ENCODE measurements around the gene PKN2. TPM values are rescaled to one million over a fixed set of nuclear protein-coding genes. Genes with fewer than 3 reads are reported as not detected.
A peak's percentile ranks its signal among the peaks of the same experiment; 100 is the strongest.

Gene PKN2
- polyA plus RNA-seq, 3 donors: 6.9 to 23.0 (median 8.7) TPM

DNA sequence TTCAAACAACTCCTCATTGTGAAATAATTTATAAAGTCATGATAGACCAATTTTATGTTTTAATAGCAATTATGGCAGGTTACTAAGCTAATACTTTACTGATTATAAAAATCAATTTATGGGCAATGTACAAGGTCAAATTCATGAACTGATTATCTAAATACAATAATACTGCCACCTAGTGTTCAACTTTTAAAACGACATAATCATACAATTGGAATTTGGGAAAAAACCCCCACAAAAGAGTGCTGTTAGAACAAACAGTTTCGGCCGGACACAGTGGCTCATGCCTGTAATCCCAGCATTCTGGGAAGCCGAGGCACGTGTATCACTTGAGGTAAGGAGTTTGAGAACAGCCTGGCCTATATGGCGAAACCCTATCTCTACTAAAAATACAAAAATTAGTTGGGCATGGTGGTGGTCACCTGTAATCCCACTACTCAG is 193.3 kb downstream of the PKN2 start:
- H3K27ac ChIP-seq (ENCODE audit: low read depth in 1 of 2, low read length in 2 of 2): peak overlapping the region in 1 of 2 donors; percentile 3
- H3K27me3 ChIP-seq (ENCODE audit: control insufficient read depth in 2 of 2, insufficient read depth in 2 of 2, low read length in 2 of 2): no peaks in the 10 kb centered on the region
- H3K4me2 ChIP-seq (replicated peaks; ENCODE audit: extremely low read depth, low read length, poor library complexity, severe bottlenecking): no peak overlapping the region
- Mint-ChIP-seq H3K27ac (peak overlapping the region in 2 of 7 donors; percentile 18), H3K27me3 (ENCODE audit: low read depth in 3 of 3) (no peaks in the 10 kb centered on the region), H3K4me1 (peaks cover 19% of the 10 kb centered on the region), H3K9me3 (peaks cover 0 to 2% (median 0%) of the 10 kb centered on the region in 7 donors), H3K4me3 (no peak overlapping the region), H3K36me3 (peaks cover 23 to 49% of the 10 kb centered on the region in 2 donors)
- H3K36me3 ChIP-seq (replicated peaks in 1 of 2; ENCODE audit: control insufficient read depth in 1 of 2, insufficient read depth in 2 of 2, low read length in 2 of 2): peaks cover 40 to 54% of the 10 kb centered on the region in 2 donors
- no peaks in the 10 kb centered on the region for H3K9me3 ChIP-seq (replicated peaks in 1 of 2; ENCODE audit: control insufficient read depth in 1 of 2, insufficient read depth in 1 of 2, low read length in 2 of 2)
- H3K4me3 ChIP-seq (replicated peaks in 1 of 3; ENCODE audit: low read depth in 2 of 3, low read length in 3 of 3): no peak overlapping the region
- H3K79me2 ChIP-seq (ENCODE audit: insufficient read depth, low read length): peaks cover 97% of the 10 kb centered on the region
- no peak overlapping the region for H2AFZ ChIP-seq (ENCODE audit: insufficient read depth, low read depth, low read length, poor library complexity, severe bottlenecking)
- no CpG with 5 or more reads among the region's 6 CpGs for WGBS (ENCODE audit: insufficient coverage)
- peaks cover 14 to 21% of the 10 kb centered on the region in 2 donors for H3K4me1 ChIP-seq (ENCODE audit: control insufficient read depth in 1 of 2, insufficient read depth in 2 of 2, low read length in 2 of 2)
- peaks cover 100% of the 10 kb centered on the region for H4K20me1 ChIP-seq (ENCODE audit: insufficient read depth, low read length)
- TF ChIP-seq, protein P1, sequence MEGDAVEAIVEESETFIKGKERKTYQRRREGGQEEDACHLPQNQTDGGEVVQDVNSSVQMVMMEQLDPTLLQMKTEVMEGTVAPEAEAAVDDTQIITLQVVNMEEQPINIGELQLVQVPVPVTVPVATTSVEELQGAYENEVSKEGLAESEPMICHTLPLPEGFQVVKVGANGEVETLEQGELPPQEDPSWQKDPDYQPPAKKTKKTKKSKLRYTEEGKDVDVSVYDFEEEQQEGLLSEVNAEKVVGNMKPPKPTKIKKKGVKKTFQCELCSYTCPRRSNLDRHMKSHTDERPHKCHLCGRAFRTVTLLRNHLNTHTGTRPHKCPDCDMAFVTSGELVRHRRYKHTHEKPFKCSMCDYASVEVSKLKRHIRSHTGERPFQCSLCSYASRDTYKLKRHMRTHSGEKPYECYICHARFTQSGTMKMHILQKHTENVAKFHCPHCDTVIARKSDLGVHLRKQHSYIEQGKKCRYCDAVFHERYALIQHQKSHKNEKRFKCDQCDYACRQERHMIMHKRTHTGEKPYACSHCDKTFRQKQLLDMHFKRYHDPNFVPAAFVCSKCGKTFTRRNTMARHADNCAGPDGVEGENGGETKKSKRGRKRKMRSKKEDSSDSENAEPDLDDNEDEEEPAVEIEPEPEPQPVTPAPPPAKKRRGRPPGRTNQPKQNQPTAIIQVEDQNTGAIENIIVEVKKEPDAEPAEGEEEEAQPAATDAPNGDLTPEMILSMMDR (IDR thresholded peaks at IDR 0.05): peak; percentile 85
- intact Hi-C loops (cut with micrococcal nuclease): loop anchor here in 1 of 2 donors (5.0 kb wide), 1 partner anchor 220 kb away; no protein-coding TSS in a partner anchor
- no peak overlapping the region for H3K9ac ChIP-seq (ENCODE audit: insufficient read depth, low read length, poor library complexity, severe bottlenecking)
- DNase-seq: peak in 1 of 3 donors; percentile 41

DNA sequence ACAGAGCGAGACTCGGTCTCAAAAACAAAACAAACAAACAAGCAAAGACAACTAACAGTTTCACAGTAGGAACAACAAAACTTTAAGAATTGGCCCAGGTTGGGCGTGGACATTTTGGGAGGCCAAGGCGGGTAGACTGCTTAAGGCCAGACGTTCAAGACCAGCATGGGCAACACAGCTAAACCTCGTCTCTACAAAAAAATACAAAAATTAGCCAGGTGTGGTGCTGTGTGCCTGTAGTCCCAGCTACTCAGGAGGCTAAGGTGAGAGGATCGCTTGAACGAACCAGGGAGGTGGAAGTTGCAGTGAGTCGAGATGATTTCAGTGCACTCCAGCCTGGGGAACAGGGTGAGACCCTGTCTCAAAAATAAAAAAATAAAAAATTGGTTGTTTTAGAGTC is 193.8 kb downstream of the PKN2 start:
- H3K4me1 Mint-ChIP-seq: peaks cover 19% of the 10 kb centered on the region
- no peak for DNase-seq
- H3K27ac Mint-ChIP-seq: peak overlapping the region in 3 of 7 donors; percentile 18 to 24 (median 18)
- H3K4me3 ChIP-seq (replicated peaks in 1 of 3; ENCODE audit: low read depth in 2 of 3, low read length in 3 of 3): no peak overlapping the region
- H4K20me1 ChIP-seq (ENCODE audit: insufficient read depth, low read length): peaks cover 100% of the 10 kb centered on the region
- peaks cover 14 to 21% of the 10 kb centered on the region in 2 donors for H3K4me1 ChIP-seq (ENCODE audit: control insufficient read depth in 1 of 2, insufficient read depth in 2 of 2, low read length in 2 of 2)
- intact Hi-C loops (cut with micrococcal nuclease): loop anchor here in 1 of 2 donors (5.0 kb wide), 1 partner anchor 221 kb away; no protein-coding TSS in a partner anchor
- H3K4me3 Mint-ChIP-seq: no peak overlapping the region
- H3K9me3 Mint-ChIP-seq: peaks cover 0 to 2% (median 0%) of the 10 kb centered on the region in 7 donors
- H3K9me3 ChIP-seq (replicated peaks in 1 of 2; ENCODE audit: control insufficient read depth in 1 of 2, insufficient read depth in 1 of 2, low read length in 2 of 2): no peaks in the 10 kb centered on the region
- H3K36me3 Mint-ChIP-seq: peaks cover 28 to 51% of the 10 kb centered on the region in 2 donors
- 93% methylated on average over 6 of the region's 9 CpGs for WGBS (ENCODE audit: insufficient coverage)
- H3K36me3 ChIP-seq (replicated peaks in 1 of 2; ENCODE audit: control insufficient read depth in 1 of 2, insufficient read depth in 2 of 2, low read length in 2 of 2): peaks cover 45 to 59% of the 10 kb centered on the region in 2 donors
- H3K9ac ChIP-seq (ENCODE audit: insufficient read depth, low read length, poor library complexity, severe bottlenecking): no peak overlapping the region
- H3K27me3 ChIP-seq (ENCODE audit: control insufficient read depth in 2 of 2, insufficient read depth in 2 of 2, low read length in 2 of 2): no peaks in the 10 kb centered on the region
- peak overlapping the region in 1 of 2 donors; percentile 3 for H3K27ac ChIP-seq (ENCODE audit: low read depth in 1 of 2, low read length in 2 of 2)
- no peaks in the 10 kb centered on the region for H3K27me3 Mint-ChIP-seq (ENCODE audit: low read depth in 3 of 3)
- TF ChIP-seq, protein P1 (IDR thresholded peaks at IDR 0.05): no peak
- H3K4me2 ChIP-seq (replicated peaks; ENCODE audit: extremely low read depth, low read length, poor library complexity, severe bottlenecking): no peak overlapping the region
- H2AFZ ChIP-seq (ENCODE audit: insufficient read depth, low read depth, low read length, poor library complexity, severe bottlenecking): no peak overlapping the region
- peaks cover 97% of the 10 kb centered on the region for H3K79me2 ChIP-seq (ENCODE audit: insufficient read depth, low read length)

All from CD14-positive monocyte (primary cell).